Loucy (cell line): ENCODE data around the gene ELOVL1.
A peak's percentile ranks its signal among the peaks of the same experiment; 100 is the strongest.

Source experiments
- H2AFZ ChIP-seq: fragments of 200-600 bp; sonication (generic); 2 replicates; pipeline ENCODE4 v1.6.0; 2016; ENCODE audit warnings: antibody characterized with exemption, mild to moderate bottlenecking, low read length, moderate library complexity
- H3F3A ChIP-seq: fragments of 200-600 bp; 2 replicates; pipeline ENCODE4 v1.6.0; 2016; ENCODE audit warnings: antibody characterized with exemption, low read depth, mild to moderate bottlenecking
- H3K27me3 ChIP-seq: fragments of 200-600 bp; sonication (generic); 2 replicates; pipeline ENCODE4 v1.6.1; 2014; ENCODE audit warnings: low read length, mild to moderate bottlenecking; ENCODE audit not compliant: insufficient read depth, poor library complexity, severe bottlenecking
- H3K36me3 ChIP-seq: fragments of 200-600 bp; sonication (generic); 2 replicates; pipeline ENCODE4 v1.6.1; 2016; ENCODE audit warnings: low read length; ENCODE audit not compliant: insufficient read depth
- H3K4me1 ChIP-seq: fragments of 200-600 bp; sonication (generic); 2 replicates; pipeline ENCODE4 v1.5.1; 2014; ENCODE audit warnings: low read length, mild to moderate bottlenecking; ENCODE audit not compliant: insufficient read depth, poor library complexity, severe bottlenecking
- H3K4me2 ChIP-seq: fragments of 200-600 bp; sonication (generic); 2 replicates; pipeline ENCODE4 v1.6.0; 2014; ENCODE audit warnings: antibody characterized with exemption, low read length, low read depth, mild to moderate bottlenecking; ENCODE audit not compliant: poor library complexity, severe bottlenecking
- H3K4me3 ChIP-seq: fragments of 200-600 bp; sonication (generic); 2 replicates; pipeline ENCODE4 v1.5.1; 2014; ENCODE audit warnings: low read length, mild to moderate bottlenecking, mixed read lengths; ENCODE audit not compliant: poor library complexity, severe bottlenecking
- H3K79me2 ChIP-seq: fragments of 200-600 bp; sonication (generic); 2 replicates; pipeline ENCODE4 v1.6.1; 2014; ENCODE audit warnings: low read length; ENCODE audit not compliant: insufficient read depth
- H3K9ac ChIP-seq: fragments of 200-600 bp; sonication (generic); 2 replicates; pipeline ENCODE4 v1.6.0; 2014; ENCODE audit warnings: mild to moderate bottlenecking, low read depth, low read length, moderate library complexity; ENCODE audit not compliant: poor library complexity, severe bottlenecking
- H3K9me2 ChIP-seq: fragments of 200-600 bp; sonication (generic); replicated peaks from 2 replicates; pipeline ENCODE4 v1.6.1; 2016; ENCODE audit warnings: low read depth, low read length, mixed read lengths
- H3K9me3 ChIP-seq: fragments of 200-600 bp; sonication (generic); 2 replicates; pipeline ENCODE4 v1.6.1; 2014; ENCODE audit warnings: mild to moderate bottlenecking, antibody characterized with exemption, low read length, low read depth; ENCODE audit not compliant: insufficient read depth
- H4K20me1 ChIP-seq: fragments of 200-600 bp; sonication (generic); 2 replicates; pipeline ENCODE4 v1.6.0; 2014; ENCODE audit warnings: antibody characterized with exemption, low read length, mild to moderate bottlenecking; ENCODE audit not compliant: insufficient read depth, poor library complexity, severe bottlenecking
- CTCF ChIP-seq: fragments of 200-600 bp; sonication (generic); conservative IDR thresholded peaks from 2 replicates; pipeline ENCODE4 v1.5.1; 2014; ENCODE audit warnings: mild to moderate bottlenecking, antibody characterized with exemption, low read length
- EZH2phosphoT487 ChIP-seq: fragments of 200-600 bp; IDR thresholded peaks from 2 replicates; pipeline ENCODE4 v1.6.1; 2018; ENCODE audit warnings: antibody characterized with exemption, mild to moderate bottlenecking, moderate library complexity, borderline replicate concordance

The ELOVL1 gene

GRCh38 chr1:43386676-43387075, 18.9 kb upstream of the ELOVL1 start:
- H3K9me3 ChIP-seq, result no peaks in the 10 kb centered on the region
- H3K79me2 ChIP-seq, result peaks cover 41% of the 10 kb centered on the region
- no peak overlapping the region for H3K9ac ChIP-seq
- no peaks in the 10 kb centered on the region for H3F3A ChIP-seq
- no peaks in the 10 kb centered on the region for H3K27me3 ChIP-seq
- H3K4me3 ChIP-seq, result no peak overlapping the region
- H3K4me1 ChIP-seq, result peaks cover 25% of the 10 kb centered on the region
- peaks cover 10% of the 10 kb centered on the region for H4K20me1 ChIP-seq
- H3K36me3 ChIP-seq, result peaks cover 45% of the 10 kb centered on the region; the same call in 1 of the 2 replicates
- H3K9me2 ChIP-seq, result no peaks in the 10 kb centered on the region
- no peak overlapping the region for H3K4me2 ChIP-seq
- no peak for TF ChIP-seq EZH2phosphoT487
- no peak for TF ChIP-seq CTCF
- no peak overlapping the region for H2AFZ ChIP-seq

- peaks cover 3% of the 10 kb centered on the region for H4K20me1 ChIP-seq
- H3F3A ChIP-seq, result no peaks in the 10 kb centered on the region
- no peaks in the 10 kb centered on the region for H3K9me2 ChIP-seq
- H3K4me2 ChIP-seq, result no peak overlapping the region
- H3K9me3 ChIP-seq, result no peaks in the 10 kb centered on the region
- peaks cover 10% of the 10 kb centered on the region for H3K4me1 ChIP-seq
- no peaks in the 10 kb centered on the region for H3K27me3 ChIP-seq
- peaks cover 45% of the 10 kb centered on the region; the same call in 1 of the 2 replicates for H3K36me3 ChIP-seq
- no peak overlapping the region for H2AFZ ChIP-seq
- H3K4me3 ChIP-seq, result no peak overlapping the region
- TF ChIP-seq EZH2phosphoT487, result no peak
- TF ChIP-seq CTCF, result 0 out of 2 replicates have a peak, but pooled peaks have one; percentile 13
- H3K79me2 ChIP-seq, result peaks cover 13% of the 10 kb centered on the region
- H3K9ac ChIP-seq, result no peak overlapping the region
Observed at GRCh38 chr1:43383449-43383848, 15.6 kb upstream of the ELOVL1 start.

- Histone ChIP-seq H3K79me2 (peaks cover under 1% of the 10 kb centered on the region; the same call in 1 of the 2 replicates), H4K20me1 (no peaks in the 10 kb centered on the region), H3K9ac (no peak overlapping the region), H3K9me2 (no peaks in the 10 kb centered on the region), H3K4me3 (no peak overlapping the region), H3K4me2 (no peak overlapping the region), H3K36me3 (peaks cover 45% of the 10 kb centered on the region; the same call in 1 of the 2 replicates), H3F3A (no peaks in the 10 kb centered on the region), H3K4me1 (no peaks in the 10 kb centered on the region), H3K9me3 (no peaks in the 10 kb centered on the region), H3K27me3 (no peaks in the 10 kb centered on the region), H2AFZ (no peak overlapping the region)
- TF ChIP-seq EZH2phosphoT487 (no peak), CTCF (no peak)
Observed at GRCh38 chr1:43382027-43382779, 14.4 kb upstream of the ELOVL1 start.
